Left lung (tissue), 10 donors: ENCODE measurements around the gene PCBP3. TPM values are rescaled to one million over a fixed set of nuclear protein-coding genes. Genes with fewer than 3 reads are reported as not detected.

Experiments
- ATAC-seq: fragments of 200-7000 bp; cut with Tn5 transposase; one replicate; pipeline ENCODE4 v1.9.1; 2020; ENCODE audit warnings: moderate library complexity
- DNase-seq, 4 donors: peaks; one replicate each; pipeline ENCODE4 v3.0.0-alpha.2; 2013 to 2020
- H3K27ac ChIP-seq, 2 donors: fragments of 200-600 bp; sonication (generic) in 1 of 2; one replicate each; pipeline versions ENCODE4 v1.5.0 to v1.8.0; 2020 to 2021
- H3K27me3 ChIP-seq, 2 donors: fragments of 200-600 bp; sonication (generic) in 1 of 2; one replicate each; pipeline versions ENCODE4 v1.5.0 to v1.8.0; 2020 to 2021
- H3K36me3 ChIP-seq, 2 donors: fragments of 200-600 bp; sonication (generic) in 1 of 2; one replicate each; pipeline versions ENCODE4 v1.5.0 to v1.8.0; 2020 to 2021
- H3K4me1 ChIP-seq, 2 donors: fragments of 200-600 bp; one replicate each; pipeline ENCODE4 v1.8.0; 2021
- H3K4me3 ChIP-seq, 2 donors: fragments of 200-600 bp; sonication (generic) in 1 of 2; one replicate each; pipeline versions ENCODE4 v1.5.0 to v1.8.0; 2020 to 2021; ENCODE audit warnings: mild to moderate bottlenecking in 1 of 2
- H3K9me3 ChIP-seq, 2 donors: fragments of 200-600 bp; sonication (generic) in 1 of 2; one replicate each; pipeline versions ENCODE4 v1.5.0 to v1.8.0; 2020 to 2021
- intact Hi-C, 2 donors: fragments of 100-400 bp; cut with DNase I; formaldehyde crosslinking; loops; one replicate each; pipeline versions ENCODE4 v1.11.2 to v1.14.2; 2022
- polyA plus RNA-seq, 6 donors: library from polyadenylated mRNA; unstranded; fragments of 120-200 nt; gene quantifications; one replicate each; pipeline ENCODE4 v1.2.1, GENCODE V29; 2013; ENCODE audit not compliant: insufficient read length in 6 of 6
- total RNA-seq, 2 donors: library from RNA; stranded (reverse); fragmentation: NEBNext Ultra II Directional; extraction: Animal tissue kit (Norgen Biotek cat#: 25700); gene quantifications; one replicate each; pipeline ENCODE4 v1.2.1, GENCODE V29; 2021
- TF ChIP-seq, protein P1 (sequence below), 2 donors: fragments of 200-600 bp; sonication (generic) in 1 of 2; IDR thresholded peaks; one replicate each; pipeline versions ENCODE4 v1.5.0 to v1.8.0; 2021; ENCODE audit warnings: antibody characterized with exemption in 2 of 2
- donor health status: DM: no; HTN: yes; CAD: no.
- donor health status: DM: no; HTN: no; CAD: no.

PCBP3 gene
- total and polyA plus RNA-seq, 8 donors: 2.1 to 13.8 (median 3.0) TPM

- TF ChIP-seq, protein P1, sequence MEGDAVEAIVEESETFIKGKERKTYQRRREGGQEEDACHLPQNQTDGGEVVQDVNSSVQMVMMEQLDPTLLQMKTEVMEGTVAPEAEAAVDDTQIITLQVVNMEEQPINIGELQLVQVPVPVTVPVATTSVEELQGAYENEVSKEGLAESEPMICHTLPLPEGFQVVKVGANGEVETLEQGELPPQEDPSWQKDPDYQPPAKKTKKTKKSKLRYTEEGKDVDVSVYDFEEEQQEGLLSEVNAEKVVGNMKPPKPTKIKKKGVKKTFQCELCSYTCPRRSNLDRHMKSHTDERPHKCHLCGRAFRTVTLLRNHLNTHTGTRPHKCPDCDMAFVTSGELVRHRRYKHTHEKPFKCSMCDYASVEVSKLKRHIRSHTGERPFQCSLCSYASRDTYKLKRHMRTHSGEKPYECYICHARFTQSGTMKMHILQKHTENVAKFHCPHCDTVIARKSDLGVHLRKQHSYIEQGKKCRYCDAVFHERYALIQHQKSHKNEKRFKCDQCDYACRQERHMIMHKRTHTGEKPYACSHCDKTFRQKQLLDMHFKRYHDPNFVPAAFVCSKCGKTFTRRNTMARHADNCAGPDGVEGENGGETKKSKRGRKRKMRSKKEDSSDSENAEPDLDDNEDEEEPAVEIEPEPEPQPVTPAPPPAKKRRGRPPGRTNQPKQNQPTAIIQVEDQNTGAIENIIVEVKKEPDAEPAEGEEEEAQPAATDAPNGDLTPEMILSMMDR (IDR thresholded peaks at IDR 0.05): no peak
- H3K4me1 ChIP-seq: no peaks in the 10 kb centered on the region
- DNase-seq (peak in 1 of 4 donors; percentile 63), ATAC-seq (no peak)
- no peaks in the 10 kb centered on the region for H3K27me3 ChIP-seq
- intact Hi-C loops: no loop called here
- H3K9me3 ChIP-seq: peaks cover 0 to 10% of the 10 kb centered on the region in 2 donors
- H3K36me3 ChIP-seq: peaks cover 0 to 4% of the 10 kb centered on the region in 2 donors
- H3K4me3 ChIP-seq: no peak overlapping the region
- H3K27ac ChIP-seq: no peak overlapping the region
These were observed 286.8 kb downstream of the PCBP3 start for GRCh38 chr21:45930231-45930760.

DNA sequence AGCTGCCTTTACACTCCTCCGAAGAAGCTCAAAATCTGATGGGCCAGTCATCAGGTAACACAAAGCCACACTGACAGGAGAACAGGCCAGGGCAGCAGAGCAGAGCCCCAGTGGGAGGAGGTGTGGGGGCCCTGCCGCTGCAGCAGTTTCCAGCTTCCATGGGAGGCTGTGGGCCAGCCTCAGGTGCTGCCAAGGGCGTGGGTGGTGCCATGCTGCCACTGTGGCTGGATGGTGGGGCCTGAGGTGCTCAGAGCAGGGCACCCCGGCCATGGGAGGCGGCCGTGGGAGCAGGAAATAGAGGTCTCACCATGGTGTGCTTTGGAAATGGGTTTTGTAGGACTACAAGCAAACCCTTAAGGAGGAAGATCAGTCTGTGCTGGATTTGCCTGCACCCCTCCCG, 287.3 kb downstream of the PCBP3 start:
- Histone ChIP-seq H3K27ac (no peak overlapping the region), H3K4me3 (no peak overlapping the region), H3K36me3 (peaks cover 0 to 9% of the 10 kb centered on the region in 2 donors), H3K9me3 (peaks cover 0 to 15% of the 10 kb centered on the region in 2 donors), H3K4me1 (no peaks in the 10 kb centered on the region), H3K27me3 (no peaks in the 10 kb centered on the region)
- TF ChIP-seq, protein P1 (IDR thresholded peaks at IDR 0.05): no peak
- DNase-seq (peak in 1 of 4 donors; percentile 49), ATAC-seq (no peak)
- intact Hi-C loops: no loop called here

DNA sequence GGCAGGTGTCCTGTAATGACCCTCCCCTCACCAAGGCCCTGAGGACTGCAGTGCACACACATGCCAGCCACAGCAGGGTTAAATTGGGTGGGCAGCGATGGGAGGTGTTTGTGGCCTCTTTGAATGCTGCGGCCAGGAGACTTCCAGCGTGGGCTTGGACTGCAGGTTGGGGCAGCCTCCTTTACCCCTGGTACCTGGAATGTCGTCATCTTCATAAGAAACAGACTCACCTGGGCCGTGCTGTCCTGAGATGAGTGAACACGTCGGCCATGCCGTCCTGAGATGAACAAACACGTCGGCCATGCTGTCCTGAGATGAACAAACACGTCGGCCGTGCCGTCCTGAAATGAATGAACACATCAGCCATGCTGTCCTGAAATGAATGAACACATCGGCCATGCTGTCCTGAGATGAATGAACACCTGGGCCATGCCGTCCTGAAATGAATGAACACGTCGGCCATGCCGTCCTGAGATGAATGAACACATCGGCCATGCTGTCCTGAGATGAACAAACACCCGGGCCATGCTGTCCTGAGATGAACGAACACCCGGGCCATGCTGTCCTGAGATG, 288.0 kb downstream of the PCBP3 start:
- DNase-seq (peak in 1 of 4 donors; percentile 35), ATAC-seq (no peak)
- Histone ChIP-seq H3K9me3 (peaks cover 0 to 20% of the 10 kb centered on the region in 2 donors), H3K27ac (no peak overlapping the region), H3K27me3 (no peaks in the 10 kb centered on the region), H3K36me3 (peaks cover 0 to 11% of the 10 kb centered on the region in 2 donors), H3K4me1 (no peaks in the 10 kb centered on the region), H3K4me3 (no peak overlapping the region)
- TF ChIP-seq, protein P1 (IDR thresholded peaks at IDR 0.05): no peak
- intact Hi-C loops: no loop called here

GRCh38 chr21:45932922-45933502, 289.5 kb downstream of the PCBP3 start:
- Histone ChIP-seq H3K9me3 (peaks cover 0 to 20% of the 10 kb centered on the region in 2 donors), H3K27ac (no peak overlapping the region), H3K36me3 (peaks cover 0 to 11% of the 10 kb centered on the region in 2 donors), H3K4me3 (no peak overlapping the region), H3K4me1 (no peaks in the 10 kb centered on the region), H3K27me3 (no peaks in the 10 kb centered on the region)
- DNase-seq (no peak), ATAC-seq (no peak)
- TF ChIP-seq, protein P1 (IDR thresholded peaks at IDR 0.05): no peak
- intact Hi-C loops: no loop called here

- H3K4me1 ChIP-seq: no peaks in the 10 kb centered on the region
- H3K4me3 ChIP-seq: no peak overlapping the region
- ATAC-seq: no peak
These were observed 290.6 kb downstream of the PCBP3 start for GRCh38 chr21:45934085-45934484.

More at GRCh38 chr21:45934085-45934484, 290.6 kb downstream of the PCBP3 start:
- intact Hi-C loops: no loop called here
- TF ChIP-seq, protein P1 (IDR thresholded peaks at IDR 0.05): no peak
- Histone ChIP-seq H3K9me3 (peaks cover 0 to 20% of the 10 kb centered on the region in 2 donors), H3K36me3 (peaks cover 0 to 11% of the 10 kb centered on the region in 2 donors), H3K27ac (no peak overlapping the region), H3K27me3 (no peaks in the 10 kb centered on the region)
- DNase-seq: peak in 1 of 4 donors; percentile 42
